GM12872 (cell line): ENCODE results near the gene CPN2.

ENCODE experiments used
- CTCF ChIP-seq: IDR thresholded peaks from 3 replicates; pipeline ENCODE4 v1.5.1; 2011; ENCODE audit warnings: low read depth, mild to moderate bottlenecking, low read length, moderate library complexity; ENCODE audit not compliant: insufficient read depth

Gene CPN2

GRCh38 chr3:194365978-194366490, 14.9 kb upstream of the CPN2 start:
- TF ChIP-seq CTCF: no peak

GRCh38 chr3:194365526-194365925, 14.4 kb upstream of the CPN2 start:
- TF ChIP-seq CTCF: no peak

- TF ChIP-seq CTCF: no peak
Observed at GRCh38 chr3:194364652-194365434, 13.7 kb upstream of the CPN2 start.

GRCh38 chr3:194364314-194364651, 13.2 kb upstream of the CPN2 start:
- TF ChIP-seq CTCF: no peak

GRCh38 chr3:194360568-194360967, 9.4 kb upstream of the CPN2 start:
- no peak for TF ChIP-seq CTCF

GRCh38 chr3:194357681-194358080, 6.6 kb upstream of the CPN2 start:
- no peak for TF ChIP-seq CTCF

- TF ChIP-seq CTCF: no peak
Observed at GRCh38 chr3:194355379-194355778, 4.3 kb upstream of the CPN2 start.

- TF ChIP-seq CTCF: no peak
Observed at GRCh38 chr3:194354315-194354714, 3.2 kb upstream of the CPN2 start.
